PFSK-1 (cell line): ENCODE measurements around the gene PCBP3.

Experiments used
- POLR2AphosphoS5 ChIP-seq: IDR thresholded peaks from 2 replicates; pipeline ENCODE4 v1.6.1; 2012; ENCODE audit warnings: low read depth, mild to moderate bottlenecking, control low read depth, low read length, moderate library complexity
- REST ChIP-seq, 2 experiments: IDR thresholded peaks; 2 replicates each; pipeline versions ENCODE4 v1.6.1 to v1.8.0; 2011 to 2012; ENCODE audit warnings: low read depth in 2 of 2, low read length in 2 of 2, control low read depth in 1 of 2, inconsistent platforms in 1 of 2, mild to moderate bottlenecking in 1 of 2, moderate library complexity in 1 of 2; ENCODE audit not compliant: insufficient read depth in 1 of 2

GRCh38 chr21:45598109-45598508 is 45.4 kb upstream of the PCBP3 start:
- TF ChIP-seq POLR2AphosphoS5: no peak
- no peak for TF ChIP-seq REST (IDR thresholded peaks at IDR 0.05; ENCODE audit: insufficient read depth in 1 of 2, low read depth in 2 of 2, low read length in 2 of 2)
